A549 (cell line): ENCODE results near the gene P3R3URF. TPM values are rescaled to one million over a fixed set of nuclear protein-coding genes. Genes with fewer than 3 reads are reported as not detected.
A peak's percentile ranks its signal among the peaks of the same experiment; 100 is the strongest.

Source experiments
- ATAC-seq, 2 experiments: fragments of 200-7000 bp in 1 of 2; fragments of >200 bp in 1 of 2; cut with Nextera tagmentation in 1 of 2; cut with Tn5 transposase in 1 of 2; 3 replicates each; pipeline versions ENCODE4 v1.8.0 to v1.9.1; 2018 to 2020; ENCODE audit warnings: mild to moderate bottlenecking in 1 of 2, moderate library complexity in 1 of 2
- CTCF ChIA-PET: fragments of 300-600 bp; sonication (Branson Sonifier 250); formaldehyde crosslinking; extraction: SDS; loops from one replicate; lab custom pipeline; 2021; ENCODE audit warnings: antibody characterized with exemption, inconsistent platforms; lab: Yijun Ruan, JAX
- POLR2A ChIA-PET: fragments of 350-600 bp; formaldehyde crosslinking; extraction: SDS; loops from one replicate; lab custom pipeline; 2021; ENCODE audit warnings: antibody characterized with exemption, inconsistent platforms; lab: Yijun Ruan, JAX
- DNase-seq, 2 experiments: peaks; one replicate each; pipeline versions ENCODE4 v3.0.0 to v3.0.0-alpha.2; 2011 to 2016; ENCODE audit warnings: low read depth in 1 of 2, low spot score in 1 of 2
- FAIRE-seq: peaks from 2 replicates; lab custom pipeline; 2011; peaks lifted over from hg19 to GRCh38; lab: Jason Lieb, UNC
- H3K27ac ChIP-seq, 2 experiments: fragments of >200 bp; sonication (Bioruptor Twin); formaldehyde crosslinking; 3 replicates each; pipeline ENCODE4 v1.5.1; 2016 to 2017
- H3K4me1 ChIP-seq: fragments of >200 bp; sonication (Bioruptor Twin); formaldehyde crosslinking; 3 replicates; pipeline ENCODE4 v1.6.1; 2016
- H3K4me2 ChIP-seq: fragments of >200 bp; sonication (Bioruptor Twin); formaldehyde crosslinking; 3 replicates; pipeline ENCODE4 v1.6.1; 2016
- H3K4me3 ChIP-seq: fragments of >200 bp; sonication (Bioruptor Twin); formaldehyde crosslinking; 3 replicates; pipeline ENCODE4 v1.5.1; 2016
- H3K9me3 ChIP-seq: fragments of >200 bp; sonication (Bioruptor Twin); formaldehyde crosslinking; 3 replicates; pipeline ENCODE4 v1.6.1; 2016
- CBX2 ChIP-seq: fragments of 200-600 bp; sonication (generic); IDR thresholded peaks from 2 replicates; pipeline ENCODE4 v1.6.1; 2016; ENCODE audit warnings: low read depth, mild to moderate bottlenecking, borderline replicate concordance
- CBX8 ChIP-seq: fragments of 200-600 bp; sonication (generic); IDR thresholded peaks from 2 replicates; pipeline ENCODE4 v1.6.1; 2016
- CEBPB ChIP-seq, 2 experiments: fragments of >200 bp in 1 of 2; sonication (Bioruptor Twin) in 1 of 2; formaldehyde crosslinking in 1 of 2; IDR thresholded peaks; 2 replicates each; pipeline ENCODE4 v1.6.1; 2012 to 2016
- EHF ChIP-seq: fragments of 250-450 bp; sonication (Bioruptor Pico); IDR thresholded peaks from 2 replicates; pipeline ENCODE4 v1.5.0; 2020; ENCODE audit warnings: mild to moderate bottlenecking
- EP300 ChIP-seq, 2 experiments: fragments of >200 bp; sonication (Bioruptor Twin); formaldehyde crosslinking; IDR thresholded peaks; 2 replicates in 1 of 2; 3 replicates in 1 of 2; pipeline ENCODE4 v1.6.1; 2016 to 2017
- FOSB ChIP-seq: fragments of 250-450 bp; sonication (Bioruptor Pico); IDR thresholded peaks from 2 replicates; pipeline ENCODE4 v1.5.0; 2020; ENCODE audit warnings: mild to moderate bottlenecking, moderate library complexity
- FOSL2 ChIP-seq, 2 experiments: fragments of 450-650 bp in 1 of 2; fragments of >200 bp in 1 of 2; sonication (Bioruptor Twin) in 1 of 2; formaldehyde crosslinking; IDR thresholded peaks; 2 replicates each; pipeline versions ENCODE4 v1.5.0 to v1.6.1; 2016 to 2020; ENCODE audit warnings: mild to moderate bottlenecking in 1 of 2, moderate library complexity in 1 of 2
- GATA3 ChIP-seq: IDR thresholded peaks from 2 replicates; pipeline ENCODE4 v1.6.1; 2012; ENCODE audit warnings: borderline replicate concordance
- HOXA7 ChIP-seq: fragments of 250-450 bp; sonication (Bioruptor Pico); IDR thresholded peaks from 2 replicates; pipeline ENCODE4 v1.5.0; 2020; ENCODE audit warnings: mild to moderate bottlenecking, moderate library complexity
- JUN ChIP-seq, 2 experiments: fragments of >200 bp; sonication (Bioruptor Twin); formaldehyde crosslinking; IDR thresholded peaks; 2 replicates in 1 of 2; 3 replicates in 1 of 2; pipeline ENCODE4 v1.6.1; 2016 to 2017
- JUNB ChIP-seq: fragments of >200 bp; sonication (Bioruptor Twin); formaldehyde crosslinking; IDR thresholded peaks from 2 replicates; pipeline ENCODE4 v1.6.1; 2016
- MAFK ChIP-seq: fragments of 450-650 bp; IDR thresholded peaks from 2 replicates; pipeline ENCODE4 v1.6.1; 2014; ENCODE audit not compliant: partially characterized antibody
- MYC ChIP-seq: IDR thresholded peaks from 2 replicates; pipeline ENCODE4 v1.6.1; 2012; ENCODE audit warnings: mild to moderate bottlenecking, inconsistent platforms, low read length, improper control_type of control experiment, borderline replicate concordance
- NR3C1 ChIP-seq: fragments of >200 bp; sonication (Bioruptor Twin); formaldehyde crosslinking; IDR thresholded peaks from 3 replicates; pipeline ENCODE4 v1.6.1; 2017
- PHF8 ChIP-seq: fragments of 200-600 bp; sonication (generic); IDR thresholded peaks from 2 replicates; pipeline ENCODE4 v1.6.1; 2016; ENCODE audit warnings: low read depth, mild to moderate bottlenecking, antibody characterized with exemption, moderate library complexity, borderline replicate concordance
- RAD21 ChIP-seq, 2 experiments: fragments of >200 bp in 1 of 2; sonication (Bioruptor Twin) in 1 of 2; formaldehyde crosslinking in 1 of 2; IDR thresholded peaks in 1 of 2; conservative IDR thresholded peaks in 1 of 2; 2 replicates in 1 of 2; 3 replicates in 1 of 2; pipeline ENCODE4 v1.6.1; 2012 to 2018; ENCODE audit warnings: inconsistent platforms in 1 of 2
- RCOR1 ChIP-seq: fragments of 150-350 bp; IDR thresholded peaks from 2 replicates; pipeline ENCODE4 v1.6.1; 2014; ENCODE audit warnings: antibody characterized with exemption, low read length, low read depth
- SMC3 ChIP-seq: fragments of >200 bp; sonication (Bioruptor Twin); formaldehyde crosslinking; IDR thresholded peaks from 3 replicates; pipeline ENCODE4 v1.6.1; 2018; ENCODE audit warnings: inconsistent platforms
- TFCP2L1 ChIP-seq: fragments of 250-450 bp; sonication (Bioruptor Pico); IDR thresholded peaks from 2 replicates; pipeline ENCODE4 v1.5.0; 2021; ENCODE audit warnings: mild to moderate bottlenecking
- ZC3H11A ChIP-seq: fragments of 450-650 bp; IDR thresholded peaks from 2 replicates; pipeline ENCODE4 v1.6.1; 2014; ENCODE audit warnings: antibody characterized with exemption, mild to moderate bottlenecking
- WGBS: methylation state at CpG from one replicate; pipeline ENCODE4 v1.1.6; 2017; ENCODE audit errors: missing lambda C conversion rate; 5-methylcytosine and 5-hydroxymethylcytosine counted together
- polyA plus RNA-seq, 4 experiments: library from polyadenylated mRNA; depleted of rRNA in 3 of 4; stranded (reverse); fragments of >200 nt; fragmentation: RNase III in 1 of 4; extraction: RNeasy Plus Mini Kit Qiagen cat#74134 plus additional on column Dnase treatment in 1 of 4; gene quantifications; 2 replicates in 3 of 4; 3 replicates in 1 of 4; pipeline ENCODE4 v1.2.3, GENCODE V29; 2011 to 2017
- TF ChIP-seq, protein P1 (sequence below): fragments of 250-450 bp; sonication (Bioruptor Pico); IDR thresholded peaks from 2 replicates; pipeline ENCODE4 v1.5.0; 2020; ENCODE audit warnings: low read depth, mild to moderate bottlenecking, moderate library complexity
- TF ChIP-seq, protein P2 (sequence below): fragments of >200 bp; sonication (Bioruptor Twin); formaldehyde crosslinking; IDR thresholded peaks from 3 replicates; pipeline ENCODE4 v1.6.1; 2016
- TF ChIP-seq, protein P3 (sequence below): fragments of 200-600 bp; sonication (generic); IDR thresholded peaks from 2 replicates; pipeline ENCODE4 v1.6.1; 2016; ENCODE audit warnings: antibody characterized with exemption, mild to moderate bottlenecking, moderate library complexity
- TF ChIP-seq, protein P4 (sequence below): fragments of 450-650 bp; IDR thresholded peaks from 2 replicates; pipeline ENCODE4 v1.6.1; 2014; ENCODE audit warnings: antibody characterized with exemption
- TF ChIP-seq, protein P5 (sequence below): IDR thresholded peaks from 2 replicates; pipeline ENCODE4 v1.6.1; 2012; ENCODE audit warnings: low read depth, borderline replicate concordance

P3R3URF gene
- polyA plus RNA-seq, 2 of the 4 experiments (the other 2 are of a cell fraction), result not detected

DNA sequence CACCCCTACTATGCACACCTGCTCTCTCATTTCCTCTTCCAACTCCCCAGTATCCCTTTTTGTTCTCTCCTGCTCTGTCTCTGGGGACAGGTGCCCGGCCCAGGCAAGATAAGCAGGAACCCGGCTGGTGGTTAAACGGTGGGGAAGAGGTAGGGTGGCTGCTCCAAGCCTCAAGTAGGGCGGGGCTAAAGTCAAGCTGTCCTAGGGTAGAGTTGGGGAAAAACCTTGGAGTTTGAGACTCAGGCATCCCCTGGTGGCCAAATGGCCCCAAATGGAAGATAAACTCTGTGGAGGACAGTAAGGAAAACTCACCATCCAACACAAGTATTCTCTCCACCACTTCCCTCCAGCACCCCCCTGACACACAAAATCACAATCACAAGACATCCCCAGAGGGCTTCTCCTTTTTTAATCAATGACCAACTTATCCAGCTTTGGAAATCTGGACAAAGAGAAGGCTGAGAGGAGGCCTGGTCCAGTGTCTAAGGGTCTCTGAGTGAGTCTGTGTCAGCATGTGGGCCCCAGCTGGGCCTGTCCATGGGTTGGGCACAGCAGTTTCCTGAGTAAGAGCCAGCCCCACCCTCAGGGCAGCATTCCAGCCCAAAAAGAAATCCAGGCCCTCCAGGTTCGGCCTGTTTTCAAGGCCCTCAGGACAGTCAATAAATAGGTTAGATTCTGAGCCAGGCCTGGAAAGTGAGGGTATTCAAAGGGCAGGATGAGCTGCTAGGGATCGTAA lies 12.2 kb upstream of the P3R3URF start:
- ChIA-PET CTCF (no interaction called here), POLR2A (no interaction called here)
- peak; percentile 28 to 52; a peak in 3 of 6 replicates for ATAC-seq
- H3K4me1 ChIP-seq, result peaks cover 9% of the 10 kb centered on the region
- TF ChIP-seq JUN (IDR thresholded peaks at IDR 0.05), result no peak
- TF ChIP-seq HOXA7 (CRISPR knock-in tag), result no peak
- TF ChIP-seq, protein P1, sequence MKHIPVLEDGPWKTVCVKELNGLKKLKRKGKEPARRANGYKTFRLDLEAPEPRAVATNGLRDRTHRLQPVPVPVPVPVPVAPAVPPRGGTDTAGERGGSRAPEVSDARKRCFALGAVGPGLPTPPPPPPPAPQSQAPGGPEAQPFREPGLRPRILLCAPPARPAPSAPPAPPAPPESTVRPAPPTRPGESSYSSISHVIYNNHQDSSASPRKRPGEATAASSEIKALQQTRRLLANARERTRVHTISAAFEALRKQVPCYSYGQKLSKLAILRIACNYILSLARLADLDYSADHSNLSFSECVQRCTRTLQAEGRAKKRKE, result no peak
- no peak for TF ChIP-seq NR3C1
- no peak for TF ChIP-seq EHF (CRISPR knock-in tag)
- TF ChIP-seq CEBPB (IDR thresholded peaks at IDR 0.05), result no peak
- TF ChIP-seq SMC3, result no peak
- TF ChIP-seq RAD21 (conservative IDR thresholded peaks at IDR 0.05 in 1 of 2, IDR thresholded peaks at IDR 0.05 in 1 of 2), result peak in 1 of 2 experiments; percentile 12; a peak in 1 of 5 replicates
- no peak for FAIRE-seq
- no peak overlapping the region for H3K4me3 ChIP-seq
- H3K27ac ChIP-seq, result no peak overlapping the region
- DNase-seq, result peak in 1 of 2 experiments; percentile 12
- H3K9me3 ChIP-seq, result no peaks in the 10 kb centered on the region
- no peak overlapping the region for H3K4me2 ChIP-seq
- WGBS, result 79% methylated on average over 5 of the region's 6 CpGs

DNA sequence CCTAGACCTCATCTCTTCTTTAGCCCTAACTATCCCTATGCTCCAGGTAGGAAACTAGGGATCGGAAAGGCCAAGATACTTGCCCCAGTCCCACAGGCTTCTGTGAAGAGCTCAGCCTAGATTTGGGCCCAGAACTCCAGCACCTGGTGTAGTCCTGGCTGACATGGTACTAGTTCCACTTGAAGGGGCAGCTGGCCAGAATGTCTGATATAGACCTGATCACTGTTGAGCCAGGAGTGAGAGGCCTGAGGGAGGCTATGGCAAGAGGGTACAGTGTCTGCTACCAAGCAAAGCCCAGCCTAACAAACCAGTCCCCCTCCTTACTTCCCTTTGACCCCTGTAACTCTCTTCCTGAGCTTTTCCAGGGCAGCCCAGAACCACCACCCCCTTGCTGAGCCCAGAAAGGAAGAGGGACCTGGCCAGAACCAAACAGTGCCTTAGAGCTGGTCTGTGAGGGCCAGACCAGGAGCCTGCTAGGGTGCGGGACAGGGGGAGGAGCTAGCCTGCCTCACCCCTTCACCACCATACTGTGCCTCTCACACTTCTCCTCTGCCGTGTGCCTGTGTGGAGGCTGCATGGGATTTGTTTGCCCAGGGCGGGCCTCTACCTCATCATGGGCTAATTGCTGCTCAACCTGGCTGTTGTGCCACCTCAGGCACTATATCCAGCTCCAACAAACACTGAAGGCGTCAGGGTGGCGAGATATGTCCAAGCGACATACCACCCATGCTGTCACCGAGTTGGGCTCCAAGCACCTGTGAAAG lies 11.0 kb upstream of the P3R3URF start:
- Histone ChIP-seq H3K27ac (no peak overlapping the region), H3K9me3 (no peaks in the 10 kb centered on the region), H3K4me3 (no peak overlapping the region), H3K4me1 (peaks cover 21% of the 10 kb centered on the region), H3K4me2 (no peak overlapping the region)
- DNase-seq, result no peak
- FAIRE-seq, result no peak
- ChIA-PET CTCF (interaction anchor here (1.3 kb wide), 1 partner anchor 36 kb away, joined by 6 read pairs; no protein-coding TSS in a partner anchor), POLR2A (no interaction called here)
- no peak for TF ChIP-seq GATA3
- TF ChIP-seq, protein P2, sequence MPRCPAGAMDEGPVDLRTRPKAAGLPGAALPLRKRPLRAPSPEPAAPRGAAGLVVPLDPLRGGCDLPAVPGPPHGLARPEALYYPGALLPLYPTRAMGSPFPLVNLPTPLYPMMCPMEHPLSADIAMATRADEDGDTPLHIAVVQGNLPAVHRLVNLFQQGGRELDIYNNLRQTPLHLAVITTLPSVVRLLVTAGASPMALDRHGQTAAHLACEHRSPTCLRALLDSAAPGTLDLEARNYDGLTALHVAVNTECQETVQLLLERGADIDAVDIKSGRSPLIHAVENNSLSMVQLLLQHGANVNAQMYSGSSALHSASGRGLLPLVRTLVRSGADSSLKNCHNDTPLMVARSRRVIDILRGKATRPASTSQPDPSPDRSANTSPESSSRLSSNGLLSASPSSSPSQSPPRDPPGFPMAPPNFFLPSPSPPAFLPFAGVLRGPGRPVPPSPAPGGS, result no peak
- no peak for TF ChIP-seq EP300 (IDR thresholded peaks at IDR 0.05)
- TF ChIP-seq CBX8, result no peak
- TF ChIP-seq, protein P3, sequence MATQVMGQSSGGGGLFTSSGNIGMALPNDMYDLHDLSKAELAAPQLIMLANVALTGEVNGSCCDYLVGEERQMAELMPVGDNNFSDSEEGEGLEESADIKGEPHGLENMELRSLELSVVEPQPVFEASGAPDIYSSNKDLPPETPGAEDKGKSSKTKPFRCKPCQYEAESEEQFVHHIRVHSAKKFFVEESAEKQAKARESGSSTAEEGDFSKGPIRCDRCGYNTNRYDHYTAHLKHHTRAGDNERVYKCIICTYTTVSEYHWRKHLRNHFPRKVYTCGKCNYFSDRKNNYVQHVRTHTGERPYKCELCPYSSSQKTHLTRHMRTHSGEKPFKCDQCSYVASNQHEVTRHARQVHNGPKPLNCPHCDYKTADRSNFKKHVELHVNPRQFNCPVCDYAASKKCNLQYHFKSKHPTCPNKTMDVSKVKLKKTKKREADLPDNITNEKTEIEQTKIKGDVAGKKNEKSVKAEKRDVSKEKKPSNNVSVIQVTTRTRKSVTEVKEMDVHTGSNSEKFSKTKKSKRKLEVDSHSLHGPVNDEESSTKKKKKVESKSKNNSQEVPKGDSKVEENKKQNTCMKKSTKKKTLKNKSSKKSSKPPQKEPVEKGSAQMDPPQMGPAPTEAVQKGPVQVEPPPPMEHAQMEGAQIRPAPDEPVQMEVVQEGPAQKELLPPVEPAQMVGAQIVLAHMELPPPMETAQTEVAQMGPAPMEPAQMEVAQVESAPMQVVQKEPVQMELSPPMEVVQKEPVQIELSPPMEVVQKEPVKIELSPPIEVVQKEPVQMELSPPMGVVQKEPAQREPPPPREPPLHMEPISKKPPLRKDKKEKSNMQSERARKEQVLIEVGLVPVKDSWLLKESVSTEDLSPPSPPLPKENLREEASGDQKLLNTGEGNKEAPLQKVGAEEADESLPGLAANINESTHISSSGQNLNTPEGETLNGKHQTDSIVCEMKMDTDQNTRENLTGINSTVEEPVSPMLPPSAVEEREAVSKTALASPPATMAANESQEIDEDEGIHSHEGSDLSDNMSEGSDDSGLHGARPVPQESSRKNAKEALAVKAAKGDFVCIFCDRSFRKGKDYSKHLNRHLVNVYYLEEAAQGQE, result no peak
- TF ChIP-seq JUN (IDR thresholded peaks at IDR 0.05), result no peak
- TF ChIP-seq TFCP2L1 (CRISPR knock-in tag), result no peak
- no peak for TF ChIP-seq PHF8
- no peak for TF ChIP-seq MYC
- no peak for TF ChIP-seq FOSB
- no peak for TF ChIP-seq MAFK
- TF ChIP-seq, protein P4, sequence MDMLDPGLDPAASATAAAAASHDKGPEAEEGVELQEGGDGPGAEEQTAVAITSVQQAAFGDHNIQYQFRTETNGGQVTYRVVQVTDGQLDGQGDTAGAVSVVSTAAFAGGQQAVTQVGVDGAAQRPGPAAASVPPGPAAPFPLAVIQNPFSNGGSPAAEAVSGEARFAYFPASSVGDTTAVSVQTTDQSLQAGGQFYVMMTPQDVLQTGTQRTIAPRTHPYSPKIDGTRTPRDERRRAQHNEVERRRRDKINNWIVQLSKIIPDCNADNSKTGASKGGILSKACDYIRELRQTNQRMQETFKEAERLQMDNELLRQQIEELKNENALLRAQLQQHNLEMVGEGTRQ, result no peak
- no peak for TF ChIP-seq RAD21 (conservative IDR thresholded peaks at IDR 0.05 in 1 of 2, IDR thresholded peaks at IDR 0.05 in 1 of 2)
- TF ChIP-seq, protein P5, sequence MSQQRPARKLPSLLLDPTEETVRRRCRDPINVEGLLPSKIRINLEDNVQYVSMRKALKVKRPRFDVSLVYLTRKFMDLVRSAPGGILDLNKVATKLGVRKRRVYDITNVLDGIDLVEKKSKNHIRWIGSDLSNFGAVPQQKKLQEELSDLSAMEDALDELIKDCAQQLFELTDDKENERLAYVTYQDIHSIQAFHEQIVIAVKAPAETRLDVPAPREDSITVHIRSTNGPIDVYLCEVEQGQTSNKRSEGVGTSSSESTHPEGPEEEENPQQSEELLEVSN, result no peak
- no peak for TF ChIP-seq FOSL2 (IDR thresholded peaks at IDR 0.05)
- TF ChIP-seq FOSL2 (CRISPR knock-in tag; IDR thresholded peaks at IDR 0.05), result no peak
- TF ChIP-seq JUNB, result no peak
- no peak for TF ChIP-seq ZC3H11A
- no peak for TF ChIP-seq RCOR1
- no peak for TF ChIP-seq CBX2
- WGBS, result 88% methylated on average over 6 of the region's 8 CpGs
- no peak for ATAC-seq
